Effector memory CD8-positive, alpha-beta T cell (primary cell): ENCODE data around the gene PALS1.
A peak's percentile ranks its signal among the peaks of the same experiment; 100 is the strongest.
"Not testable (repeated sequence)": the region's sequence is repeated elsewhere in the genome, so short reads cannot be mapped to it uniquely, and the experiment has no call there.

Source experiments
- ATAC-seq: fragments of 150-1000 bp; cut with Tn5 transposase; replicated peaks from 2 replicates; pipeline ENCODE4 v1.10.0; 2021; ENCODE audit warnings: mild to moderate bottlenecking, moderate library complexity
- DNase-seq, 3 experiments: peaks; one replicate each; pipeline ENCODE4 v3.0.0; 2021
- H3K27ac Mint-ChIP-seq, 2 donors: one replicate each; pipeline ENCODE4 v1.8.0; 2022; ENCODE audit warnings: mild to moderate bottlenecking in 2 of 2, mixed read lengths in 2 of 2, moderate library complexity in 2 of 2
- H3K27me3 Mint-ChIP-seq, 2 donors: one replicate each; pipeline ENCODE4 v1.8.0; 2022; ENCODE audit warnings: mixed read lengths in 2 of 2
- H3K36me3 Mint-ChIP-seq: one replicate; pipeline ENCODE4 v1.8.0; 2022; ENCODE audit warnings: mild to moderate bottlenecking, moderate library complexity, mixed read lengths; ENCODE audit not compliant: insufficient read depth
- H3K4me1 Mint-ChIP-seq, 2 donors: one replicate each; pipeline ENCODE4 v1.8.0; 2022; ENCODE audit warnings: low read depth in 2 of 2, mixed read lengths in 2 of 2
- H3K4me3 Mint-ChIP-seq, 2 donors: one replicate each; pipeline ENCODE4 v1.8.0; 2022; ENCODE audit warnings: mild to moderate bottlenecking in 2 of 2, mixed read lengths in 2 of 2, moderate library complexity in 2 of 2
- H3K9me3 Mint-ChIP-seq, 2 donors: one replicate each; pipeline ENCODE4 v1.8.0; 2022; ENCODE audit warnings: mixed read lengths in 2 of 2

PALS1 gene

DNA sequence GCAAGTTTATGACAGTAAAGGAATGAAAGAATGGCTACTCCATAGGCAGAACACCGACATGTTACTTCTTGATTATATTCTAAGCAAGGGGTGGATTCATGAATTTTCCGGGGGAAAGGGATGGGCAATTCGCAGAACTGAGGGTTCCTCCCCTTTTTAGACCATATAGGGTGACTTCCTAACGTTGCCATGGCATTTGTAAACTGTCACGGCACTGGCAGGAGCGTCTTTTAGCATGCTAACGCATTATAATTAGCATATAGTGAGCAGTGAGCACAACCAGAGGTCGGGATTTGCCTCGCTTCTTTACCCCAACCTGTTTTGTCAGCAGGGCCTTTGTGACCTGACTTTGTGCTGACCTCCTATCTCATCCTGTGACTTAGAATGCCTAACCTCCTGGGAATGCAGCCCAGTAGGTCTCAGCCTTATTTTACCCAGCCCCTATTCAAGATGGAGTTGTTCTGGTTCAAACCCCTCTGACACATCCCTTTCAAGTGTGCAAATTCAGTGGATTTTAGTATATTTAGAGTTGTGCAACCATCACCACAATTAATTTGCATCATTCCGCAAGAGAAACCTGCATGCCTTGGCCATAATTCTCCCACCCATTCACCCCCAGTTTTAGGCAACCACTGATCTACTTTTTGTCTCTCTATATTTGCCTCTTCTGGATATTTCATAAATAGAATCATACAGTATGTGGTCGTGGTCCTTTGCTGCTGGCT, 27.4 kb downstream of the PALS1 start:
- no peak overlapping the region for H3K4me3 Mint-ChIP-seq
- peaks cover 0 to 4% of the 10 kb centered on the region in 2 donors for H3K4me1 Mint-ChIP-seq
- H3K27me3 Mint-ChIP-seq: no peaks in the 10 kb centered on the region
- DNase-seq (no peak), ATAC-seq (no peak)
- H3K36me3 Mint-ChIP-seq: peaks cover 3% of the 10 kb centered on the region
- H3K9me3 Mint-ChIP-seq: no peaks in the 10 kb centered on the region
- H3K27ac Mint-ChIP-seq: peak overlapping the region in 1 of 2 donors; percentile 25

- H3K9me3 Mint-ChIP-seq: no peaks in the 10 kb centered on the region
- H3K36me3 Mint-ChIP-seq: peaks cover 3% of the 10 kb centered on the region
- H3K4me1 Mint-ChIP-seq: peaks cover 0 to 4% of the 10 kb centered on the region in 2 donors
- no peak for DNase-seq
- no peak overlapping the region for H3K4me3 Mint-ChIP-seq
- no peaks in the 10 kb centered on the region for H3K27me3 Mint-ChIP-seq
- ATAC-seq: no peak
- peak overlapping the region in 1 of 2 donors; percentile 36 for H3K27ac Mint-ChIP-seq
These were observed 28.2 kb downstream of the PALS1 start for GRCh38 chr14:67269298-67270060.

DNA sequence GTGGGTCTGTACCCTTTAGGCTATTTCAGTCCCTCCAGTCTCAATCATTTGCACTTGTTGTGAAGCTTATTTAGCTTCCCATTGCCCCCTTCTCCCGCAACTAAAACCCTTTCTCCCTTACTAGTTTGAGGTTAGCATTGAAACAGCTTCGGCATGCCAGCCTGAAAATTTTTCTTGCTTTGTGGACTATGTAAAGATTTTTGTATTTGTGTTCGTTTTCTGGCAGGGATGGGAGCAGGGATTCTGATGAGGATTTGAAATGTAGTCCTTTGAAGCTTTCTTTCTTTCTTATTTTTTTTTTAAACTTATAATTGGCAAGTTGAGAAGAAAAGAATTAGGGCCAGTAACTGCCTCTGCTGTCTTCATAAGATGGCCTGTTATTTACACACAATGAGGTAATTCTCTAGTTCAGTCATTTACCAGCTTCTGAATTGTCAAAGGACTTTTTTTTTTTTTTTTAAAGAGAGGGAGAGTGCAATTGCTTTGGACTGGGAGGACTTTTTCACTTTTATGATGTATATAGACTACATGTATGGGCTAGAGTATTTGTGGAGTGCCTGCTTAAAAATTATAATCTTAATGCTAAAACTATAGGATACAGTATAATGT, 29.0 kb downstream of the PALS1 start:
- Mint-ChIP-seq H3K27ac (no peak overlapping the region), H3K36me3 (peaks cover 3% of the 10 kb centered on the region), H3K4me3 (no peak overlapping the region), H3K9me3 (no peaks in the 10 kb centered on the region), H3K4me1 (peaks cover 0 to 2% of the 10 kb centered on the region in 2 donors), H3K27me3 (no peaks in the 10 kb centered on the region)
- ATAC-seq (no peak), DNase-seq (no peak)

DNA sequence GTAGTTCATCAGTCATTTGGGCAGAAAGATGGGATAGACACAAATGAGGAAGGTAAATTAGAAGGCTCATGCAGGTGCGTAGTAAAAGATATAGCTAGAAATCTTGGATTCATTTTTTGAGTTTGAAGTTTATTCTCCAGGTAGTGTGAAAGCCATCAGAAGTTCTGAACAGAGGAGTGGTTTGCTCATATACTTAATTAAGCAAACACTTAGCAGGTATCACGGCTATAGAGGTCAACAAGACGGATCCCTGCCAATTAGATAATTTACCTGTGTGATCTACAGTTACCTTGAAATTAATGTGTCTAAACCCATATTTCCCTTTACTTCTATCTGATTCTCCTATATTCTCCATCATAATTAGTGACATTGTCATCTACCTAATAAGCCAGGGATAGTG, 29.7 kb downstream of the PALS1 start:
- Mint-ChIP-seq H3K9me3 (no peaks in the 10 kb centered on the region), H3K4me1 (peaks cover 2 to 7% of the 10 kb centered on the region in 2 donors), H3K27me3 (no peaks in the 10 kb centered on the region), H3K36me3 (peaks cover 3% of the 10 kb centered on the region), H3K27ac (no peak overlapping the region), H3K4me3 (no peak overlapping the region)
- DNase-seq: no peak
- no peak for ATAC-seq

DNA sequence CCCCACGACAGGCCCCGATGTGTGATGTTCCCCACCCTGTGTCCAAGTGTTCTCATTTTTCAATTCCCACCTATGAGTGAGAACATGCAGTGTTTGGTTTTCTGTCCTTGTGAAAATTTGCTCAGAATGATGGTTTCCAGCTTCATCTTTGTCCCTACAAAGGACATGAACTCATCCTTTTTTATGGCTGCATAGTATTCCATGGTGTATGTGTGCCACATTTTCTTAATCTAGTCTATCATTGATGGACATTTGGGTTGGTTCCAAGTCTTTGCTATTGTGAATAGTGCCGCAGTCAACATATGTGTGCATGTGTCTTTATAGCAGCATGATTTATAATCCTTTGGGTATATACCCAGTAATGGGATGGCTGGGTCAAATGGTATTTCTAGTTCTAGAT, 32.0 kb downstream of the PALS1 start:
- not testable (repeated sequence) for H3K27ac Mint-ChIP-seq, H3K4me1 Mint-ChIP-seq, H3K4me3 Mint-ChIP-seq, ATAC-seq, H3K9me3 Mint-ChIP-seq, H3K36me3 Mint-ChIP-seq, DNase-seq, H3K27me3 Mint-ChIP-seq

- no peak overlapping the region for H3K4me3 Mint-ChIP-seq
- ATAC-seq: no peak
- H3K9me3 Mint-ChIP-seq: no peaks in the 10 kb centered on the region
- H3K36me3 Mint-ChIP-seq: peaks cover 7% of the 10 kb centered on the region
- no peak for DNase-seq
- no peaks in the 10 kb centered on the region for H3K27me3 Mint-ChIP-seq
- H3K27ac Mint-ChIP-seq: no peak overlapping the region
- H3K4me1 Mint-ChIP-seq: peaks cover 2 to 8% of the 10 kb centered on the region in 2 donors
These were observed 34.9 kb downstream of the PALS1 start for GRCh38 chr14:67276131-67276530.

- Mint-ChIP-seq H3K36me3 (peaks cover 4% of the 10 kb centered on the region), H3K4me3 (no peak overlapping the region), H3K27me3 (no peaks in the 10 kb centered on the region), H3K9me3 (no peaks in the 10 kb centered on the region), H3K4me1 (peaks cover 2 to 6% of the 10 kb centered on the region in 2 donors), H3K27ac (no peak overlapping the region)
- ATAC-seq (no peak), DNase-seq (no peak)
These were observed 39.3 kb downstream of the PALS1 start for GRCh38 chr14:67280506-67280905.

GRCh38 chr14:67285876-67286452, 44.7 kb downstream of the PALS1 start:
- H3K4me3 Mint-ChIP-seq: no peak overlapping the region
- H3K27me3 Mint-ChIP-seq: no peaks in the 10 kb centered on the region
- H3K9me3 Mint-ChIP-seq: no peaks in the 10 kb centered on the region
- DNase-seq: no peak
- H3K4me1 Mint-ChIP-seq: no peaks in the 10 kb centered on the region
- H3K27ac Mint-ChIP-seq: no peak overlapping the region
- H3K36me3 Mint-ChIP-seq: peaks cover 2% of the 10 kb centered on the region
- ATAC-seq: no peak
